Amniotic stem cell (primary cell): ENCODE data around the gene UTY.
"Not testable (repeated sequence)": the region's sequence is repeated elsewhere in the genome, so short reads cannot be mapped to it uniquely, and the experiment has no call there.

Source experiments
- DNase-seq: peaks from one replicate; lab custom pipeline; 2025; lab: John Stamatoyannopoulos, UW

Gene UTY

GRCh38 chrY:13299411-13299810 lies 180.4 kb downstream of the UTY start:
- DNase-seq: no peak

- DNase-seq: no peak
These were observed 183.5 kb downstream of the UTY start for GRCh38 chrY:13296176-13296890.

- DNase-seq: no peak
These were observed 184.8 kb downstream of the UTY start for GRCh38 chrY:13295026-13295425.

GRCh38 chrY:13291199-13291598 lies 188.6 kb downstream of the UTY start:
- DNase-seq: no peak

- DNase-seq: not testable (repeated sequence)
These were observed 197.4 kb downstream of the UTY start for GRCh38 chrY:13282151-13283054.

- DNase-seq: no peak
These were observed 200.3 kb downstream of the UTY start for GRCh38 chrY:13279561-13279960.

- DNase-seq: no peak
These were observed 208.1 kb downstream of the UTY start for GRCh38 chrY:13271706-13272105.

GRCh38 chrY:13253941-13254440 lies 225.8 kb downstream of the UTY start:
- DNase-seq: not testable (repeated sequence)

GRCh38 chrY:13250421-13250820 lies 229.4 kb downstream of the UTY start:
- no peak for DNase-seq

GRCh38 chrY:13243716-13244115 lies 236.1 kb downstream of the UTY start:
- no peak for DNase-seq

- no peak for DNase-seq
These were observed 245.9 kb downstream of the UTY start for GRCh38 chrY:13233901-13234300.

GRCh38 chrY:13233118-13233517 lies 246.7 kb downstream of the UTY start:
- DNase-seq: no peak

GRCh38 chrY:13227354-13227953 lies 252.4 kb downstream of the UTY start:
- no peak for DNase-seq

- no peak for DNase-seq
These were observed 268.7 kb downstream of the UTY start for GRCh38 chrY:13210961-13211646.

- DNase-seq: no peak
These were observed 274.6 kb downstream of the UTY start for GRCh38 chrY:13205214-13205613.
